GM12875 (cell line): ENCODE data around the gene MATCAP1.

Experiments used
- H3K4me3 ChIP-seq: one replicate; pipeline ENCODE4 v1.5.1; 2011; ENCODE audit warnings: low read depth, low read length, control low read depth
- CTCF ChIP-seq: IDR thresholded peaks from 2 replicates; pipeline ENCODE4 v1.5.1; 2011; ENCODE audit warnings: low read depth, mild to moderate bottlenecking, control low read depth, inconsistent platforms, low read length, moderate library complexity, borderline replicate concordance; ENCODE audit not compliant: insufficient read depth

MATCAP1 gene

GRCh38 chr16:67173323-67173722, 10.4 kb downstream of the MATCAP1 start:
- TF ChIP-seq CTCF = no peak
- H3K4me3 ChIP-seq = no peak overlapping the region

DNA sequence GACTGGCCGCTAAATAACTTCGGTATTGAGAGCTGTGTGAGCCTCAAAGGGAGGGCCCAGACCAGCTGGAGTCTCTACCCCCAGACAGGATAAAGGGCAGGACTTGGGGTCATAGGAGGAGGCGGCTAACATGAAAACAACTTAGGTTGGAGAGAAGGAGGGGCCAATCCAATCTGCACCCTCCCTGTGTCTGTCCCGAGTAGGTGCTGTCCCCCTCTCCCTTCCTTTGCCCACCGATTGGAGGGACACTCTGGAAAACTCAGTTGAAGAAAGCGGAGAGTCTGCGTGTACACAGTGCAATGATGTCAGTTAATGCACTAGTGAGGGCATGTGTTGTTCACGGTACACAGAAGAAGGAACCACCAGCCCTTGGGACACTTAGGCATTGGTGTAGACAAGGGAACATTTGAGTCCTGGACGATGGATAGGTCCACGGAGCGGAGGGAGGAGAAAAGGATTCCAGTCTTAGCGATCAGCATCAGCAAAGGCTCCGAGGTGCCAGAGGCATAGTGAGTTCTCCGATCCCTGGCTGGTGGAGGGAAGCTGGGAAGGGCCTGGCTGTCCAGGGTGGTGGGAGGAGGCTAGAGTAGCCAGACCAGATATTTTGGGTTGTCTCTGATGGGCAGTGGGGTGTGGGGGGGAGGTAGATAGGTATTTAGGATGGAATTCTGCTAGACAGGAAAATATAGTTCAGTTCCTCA, 12.7 kb downstream of the MATCAP1 start:
- TF ChIP-seq CTCF = no peak
- peak overlapping the region; percentile 38 for H3K4me3 ChIP-seq

- H3K4me3 ChIP-seq = peak within 1 kb of the TSS; percentile 38
- no peak for TF ChIP-seq CTCF
These were observed 13.4 kb downstream of the MATCAP1 start, which contains the start of gene NOL3 for GRCh38 chr16:67170168-67170948. NOL3 (plus strand) TSS chr16:67170538.

DNA sequence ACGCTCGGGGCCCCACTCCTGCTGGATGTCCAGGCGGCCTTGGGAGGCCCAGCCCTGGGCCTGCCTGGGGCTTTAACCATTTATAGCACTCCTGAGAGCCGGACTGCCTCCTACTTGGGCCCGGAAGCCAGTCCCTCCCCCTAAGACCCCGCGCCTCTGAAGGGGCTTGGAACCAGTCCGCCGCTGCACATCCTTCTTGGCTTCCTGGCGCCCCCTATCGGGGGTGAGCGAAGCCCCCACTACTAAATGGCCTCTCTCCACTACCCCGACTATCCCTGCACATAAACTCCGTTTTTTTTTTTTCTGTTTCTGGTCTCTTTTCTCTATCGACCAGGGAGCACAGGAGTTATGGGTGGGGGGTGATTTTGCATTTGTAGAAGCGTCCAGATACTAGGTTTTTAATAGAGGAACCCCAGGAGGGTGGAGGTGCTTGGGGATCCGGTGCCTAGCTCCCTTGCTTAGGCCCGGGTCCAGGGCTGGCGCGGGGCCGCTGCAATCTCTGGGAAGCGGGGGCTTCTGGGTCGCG, 14.1 kb downstream of the MATCAP1 start:
- H3K4me3 ChIP-seq = peak overlapping the region; percentile 38
- peak; percentile 67; the same call in 1 of the 2 replicates for TF ChIP-seq CTCF

DNA sequence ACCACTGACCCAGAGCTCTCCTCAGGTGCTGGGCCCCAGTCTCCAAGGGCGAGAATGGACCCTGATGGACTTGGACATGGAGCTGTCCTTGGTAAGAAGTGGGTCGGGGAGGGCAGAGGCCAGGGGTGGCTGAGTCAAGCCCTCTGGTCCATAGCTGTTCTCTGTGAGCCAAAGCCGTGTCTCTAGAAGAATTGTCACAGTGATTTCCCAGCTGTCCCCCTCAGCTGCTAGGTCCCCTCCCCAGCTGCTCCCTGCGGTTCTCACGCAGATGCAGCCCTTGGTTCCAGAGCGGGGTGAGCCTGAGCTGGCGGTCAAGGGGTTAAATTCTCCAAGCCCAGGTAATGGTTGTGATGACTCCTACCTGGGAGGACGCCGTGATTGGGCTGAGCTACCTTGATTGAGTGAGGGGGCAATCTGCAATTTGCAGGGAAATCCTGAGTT, 14.7 kb downstream of the MATCAP1 start:
- no peak overlapping the region for H3K4me3 ChIP-seq
- no peak for TF ChIP-seq CTCF

- H3K4me3 ChIP-seq = no peak overlapping the region
- no peak for TF ChIP-seq CTCF
These were observed 16.2 kb downstream of the MATCAP1 start for GRCh38 chr16:67167588-67167987.
